ENCODE data around the gene VAMP7. TPM values are rescaled to one million over a fixed set of nuclear protein-coding genes. Genes with fewer than 3 reads are reported as not detected.
"Not testable (repeated sequence)": the region's sequence is repeated elsewhere in the genome, so short reads cannot be mapped to it uniquely, and the experiment has no call there.

VAMP7 gene
- total RNA-seq, 1 donor from 2014 or later: 21.0 TPM

- ATAC-seq (no peak), DNase-seq (ENCODE audit: missing footprints) (no peak)
- intact Hi-C loops (cut with DNase I): no loop called here
Observed at GRCh38 chrX:155896512-155896911, 15.4 kb downstream of the VAMP7 start.

GRCh38 chrX:155899366-155899765 is 18.2 kb downstream of the VAMP7 start:
- intact Hi-C loops (cut with DNase I): no loop called here
- DNase-seq (ENCODE audit: missing footprints): no peak
- ATAC-seq: no peak

- no peak for DNase-seq (ENCODE audit: missing footprints)
- ATAC-seq: no peak
- intact Hi-C loops (cut with DNase I): no loop called here
Observed at GRCh38 chrX:155900765-155901164, 19.6 kb downstream of the VAMP7 start.

GRCh38 chrX:155907661-155908060 is 26.5 kb downstream of the VAMP7 start:
- intact Hi-C loops (cut with DNase I); DNase-seq (ENCODE audit: missing footprints); ATAC-seq: not testable (repeated sequence)

- ATAC-seq (no peak), DNase-seq (ENCODE audit: missing footprints) (no peak)
- intact Hi-C loops (cut with DNase I): no loop called here
Observed at GRCh38 chrX:155923200-155923599, 42.1 kb downstream of the VAMP7 start.

- ATAC-seq; DNase-seq (ENCODE audit: missing footprints); intact Hi-C loops (cut with DNase I): not testable (repeated sequence)
Observed at GRCh38 chrX:155930852-155931618, 49.9 kb downstream of the VAMP7 start.

GRCh38 chrX:155938132-155938531 is 57.0 kb downstream of the VAMP7 start:
- intact Hi-C loops (cut with DNase I): no loop called here
- no peak for ATAC-seq

GRCh38 chrX:155949098-155949497 is 68.0 kb downstream of the VAMP7 start:
- no peak for ATAC-seq
- intact Hi-C loops (cut with DNase I): no loop called here

More at GRCh38 chrX:155938132-155938531, 57.0 kb downstream of the VAMP7 start:
- no peak for DNase-seq (ENCODE audit: missing footprints)

GRCh38 chrX:155951237-155951789 is 70.2 kb downstream of the VAMP7 start:
- intact Hi-C loops (cut with DNase I): no loop called here
- ATAC-seq (no peak), DNase-seq (ENCODE audit: missing footprints) (no peak)

More at GRCh38 chrX:155949098-155949497, 68.0 kb downstream of the VAMP7 start:
- no peak for DNase-seq (ENCODE audit: missing footprints)

- ATAC-seq: no peak
- no peak for DNase-seq (ENCODE audit: missing footprints)
- intact Hi-C loops (cut with DNase I): no loop called here
Observed at GRCh38 chrX:155953055-155953454, 71.9 kb downstream of the VAMP7 start.

- DNase-seq (ENCODE audit: missing footprints) (no peak), ATAC-seq (no peak)
- intact Hi-C loops (cut with DNase I): no loop called here
Observed at GRCh38 chrX:155954793-155955192, 73.6 kb downstream of the VAMP7 start.

- intact Hi-C loops (cut with DNase I): no loop called here
- ATAC-seq (no peak), DNase-seq (ENCODE audit: missing footprints) (no peak)
Observed at GRCh38 chrX:155956099-155956498, 75.0 kb downstream of the VAMP7 start.

GRCh38 chrX:155956649-155957048 is 75.5 kb downstream of the VAMP7 start:
- ATAC-seq (no peak), DNase-seq (ENCODE audit: missing footprints) (no peak)
- intact Hi-C loops (cut with DNase I): no loop called here

- intact Hi-C loops (cut with DNase I): no loop called here
- DNase-seq (ENCODE audit: missing footprints) (no peak), ATAC-seq (no peak)
Observed at GRCh38 chrX:155957843-155958242, 76.7 kb downstream of the VAMP7 start.

GRCh38 chrX:155959018-155959587 is 78.0 kb downstream of the VAMP7 start:
- DNase-seq (ENCODE audit: missing footprints) (no peak), ATAC-seq (no peak)
- intact Hi-C loops (cut with DNase I): no loop called here

GRCh38 chrX:155962906-155963305 is 81.8 kb downstream of the VAMP7 start:
- intact Hi-C loops (cut with DNase I): no loop called here
- no peak for ATAC-seq
- no peak for DNase-seq (ENCODE audit: missing footprints)

GRCh38 chrX:155966876-155967275 is 85.7 kb downstream of the VAMP7 start:
- no peak for ATAC-seq
- intact Hi-C loops (cut with DNase I): no loop called here

GRCh38 chrX:155967653-155968325 is 86.6 kb downstream of the VAMP7 start:
- ATAC-seq (no peak), DNase-seq (ENCODE audit: missing footprints) (no peak)
- intact Hi-C loops (cut with DNase I): no loop called here

More at GRCh38 chrX:155966876-155967275, 85.7 kb downstream of the VAMP7 start:
- DNase-seq (ENCODE audit: missing footprints): no peak

GRCh38 chrX:155968326-155968661 is 87.1 kb downstream of the VAMP7 start:
- DNase-seq (ENCODE audit: missing footprints) (no peak), ATAC-seq (no peak)
- intact Hi-C loops (cut with DNase I): no loop called here

- ATAC-seq: no peak
- intact Hi-C loops (cut with DNase I): no loop called here
Observed at GRCh38 chrX:155968791-155969190, 87.6 kb downstream of the VAMP7 start.

More at GRCh38 chrX:155968791-155969190, 87.6 kb downstream of the VAMP7 start:
- no peak for DNase-seq (ENCODE audit: missing footprints)
